HepG2 (cell line): ENCODE data around the gene LYRM1. TPM values are rescaled to one million over a fixed set of nuclear protein-coding genes. Genes with fewer than 3 reads are reported as not detected.

Experiments
- ATF6 ChIP-seq: sonication (generic); formaldehyde crosslinking; conservative IDR thresholded peaks from 2 replicates; pipeline ENCODE4 v1.4.0; 2020; ENCODE audit warnings: missing genetic modification reagents
- ETV5 ChIP-seq: IDR thresholded peaks from 2 replicates; pipeline ENCODE4 v1.6.1; 2018; ENCODE audit warnings: missing biosample characterization, missing genetic modification reagents, inconsistent platforms, borderline replicate concordance
- FOXO4 ChIP-seq: sonication (generic); formaldehyde crosslinking; conservative IDR thresholded peaks from 2 replicates; pipeline ENCODE4 v1.8.1; 2023; ENCODE audit warnings: missing genetic modification reagents
- GATAD2A ChIP-seq: IDR thresholded peaks from 2 replicates; pipeline ENCODE4 v1.6.1; 2016
- IKZF5 ChIP-seq: IDR thresholded peaks from 2 replicates; pipeline ENCODE4 v1.6.1; 2018; ENCODE audit warnings: missing genetic modification reagents, mild to moderate bottlenecking, missing compliant biosample characterization
- KDM6A ChIP-seq: IDR thresholded peaks from 2 replicates; pipeline ENCODE4 v1.6.1; 2016; ENCODE audit warnings: low read depth
- KLF13 ChIP-seq: sonication (generic); formaldehyde crosslinking; IDR thresholded peaks from 2 replicates; pipeline ENCODE4 v1.4.0; 2020; ENCODE audit warnings: mild to moderate bottlenecking, missing genetic modification reagents
- NR0B2 ChIP-seq: sonication (generic); formaldehyde crosslinking; IDR thresholded peaks from 2 replicates; pipeline ENCODE4 v1.4.0; 2020; ENCODE audit warnings: mild to moderate bottlenecking, missing genetic modification reagents
- POGK ChIP-seq: sonication (generic); formaldehyde crosslinking; conservative IDR thresholded peaks from 2 replicates; pipeline ENCODE4 v1.8.0; 2022; ENCODE audit warnings: mild to moderate bottlenecking, moderate library complexity, missing genetic modification reagents
- RXRA ChIP-seq: sonication (generic); formaldehyde crosslinking; IDR thresholded peaks from 2 replicates; pipeline ENCODE4 v1.5.1; 2020; ENCODE audit warnings: missing genetic modification reagents
- SAP130 ChIP-seq: IDR thresholded peaks from 2 replicates; pipeline ENCODE4 v1.6.1; 2016; ENCODE audit warnings: low read depth
- TEF ChIP-seq: sonication (generic); formaldehyde crosslinking; IDR thresholded peaks from 2 replicates; pipeline ENCODE4 v1.5.0; 2020; ENCODE audit warnings: missing genetic modification reagents
- TOE1 ChIP-seq: sonication (generic); formaldehyde crosslinking; IDR thresholded peaks from 2 replicates; pipeline ENCODE4 v1.4.0; 2020; ENCODE audit warnings: mild to moderate bottlenecking, missing genetic modification reagents
- ZFP62 ChIP-seq: sonication (generic); formaldehyde crosslinking; IDR thresholded peaks from 2 replicates; pipeline ENCODE4 v1.4.0; 2020; ENCODE audit warnings: missing genetic modification reagents
- ZNF546 ChIP-seq: sonication (generic); formaldehyde crosslinking; conservative IDR thresholded peaks from 2 replicates; pipeline ENCODE4 v1.8.1; 2023; ENCODE audit warnings: mild to moderate bottlenecking, missing genetic modification reagents
- ZNF784 ChIP-seq: sonication (generic); formaldehyde crosslinking; IDR thresholded peaks from 2 replicates; pipeline ENCODE4 v1.5.1; 2020; ENCODE audit warnings: missing genetic modification reagents, mild to moderate bottlenecking, borderline replicate concordance
- ZNF878 ChIP-seq: sonication (generic); formaldehyde crosslinking; IDR thresholded peaks from 2 replicates; pipeline ENCODE4 v1.8.1; 2023; ENCODE audit warnings: mild to moderate bottlenecking, missing genetic modification reagents, moderate library complexity
- polyA plus RNA-seq, 8 experiments: library from polyadenylated mRNA; depleted of rRNA in 3 of 8; stranded (reverse) in 7 of 8; unstranded in 1 of 8; fragments of >200 nt; fragmentation: Illumina TruSeq in 4 of 8; extraction: Trizol in 4 of 8; gene quantifications; 2 replicates each; pipeline versions ENCODE4 v1.2.1 to v1.2.3, GENCODE V29; 2011 to 2016; ENCODE audit warnings: low read depth in 4 of 8, missing spikeins in 1 of 8, mixed read lengths in 1 of 8; ENCODE audit not compliant: insufficient read depth in 1 of 8
- total RNA-seq, 5 experiments: library from RNA; depleted of rRNA; stranded (reverse); fragments of >200 nt; fragmentation: Illumina TruSeq; extraction: Trizol; gene quantifications; 2 replicates each; pipeline ENCODE4 v1.2.3, GENCODE V29; 2016; ENCODE audit warnings: low read depth in 1 of 5

The LYRM1 gene
- total and polyA plus RNA-seq, 2 of the 13 experiments (the other 11 are each of a cell fraction or from before 2014, with no cell fraction given) = 59.2 to 82.6 TPM

GRCh38 chr16:20878682-20879147, 21.9 kb upstream of the LYRM1 start (continued):
- TF ChIP-seq IKZF5 (CRISPR knock-in tag) (peak; percentile 25; the same call in 1 of the 2 replicates), ZNF784 (CRISPR knock-in tag) (no peak), TOE1 (no peak), KLF13 (CRISPR knock-in tag) (no peak), ETV5 (CRISPR knock-in tag) (peak; percentile 22; the same call in 1 of the 2 replicates), SAP130 (CRISPR knock-in tag) (peak; percentile 53), ZNF546 (CRISPR knock-in tag) (no peak), NR0B2 (no peak), ZNF878 (CRISPR knock-in tag) (no peak), TEF (no peak), FOXO4 (CRISPR knock-in tag) (no peak), POGK (CRISPR knock-in tag) (0 out of 2 replicates have a peak, but pooled peaks have one; percentile 36), ZFP62 (CRISPR knock-in tag) (no peak), KDM6A (CRISPR knock-in tag) (peak; percentile 73; the same call in 1 of the 2 replicates), GATAD2A (CRISPR knock-in tag) (peak; percentile 50; the same call in 1 of the 2 replicates), ATF6 (CRISPR knock-in tag) (no peak), RXRA (CRISPR knock-in tag) (peak; percentile 41; the same call in 1 of the 2 replicates)
